H9 (cell line): ENCODE measurements around the gene ALCAM. TPM values are rescaled to one million over a fixed set of nuclear protein-coding genes. Genes with fewer than 3 reads are reported as not detected.

Experiments used
- DNase-seq: peaks from one replicate; pipeline ENCODE4 v3.0.0-alpha.2; 2017
- H2AFZ ChIP-seq: one replicate; pipeline ENCODE4 v1.6.1; 2013; ENCODE audit warnings: mild to moderate bottlenecking, low read length, control low read depth, moderate library complexity
- H2AK5ac ChIP-seq: 2 replicates; pipeline ENCODE4 v1.6.1; 2013; ENCODE audit warnings: low read length, control low read depth, mixed read lengths; ENCODE audit not compliant: insufficient read length
- H2BK120ac ChIP-seq: one replicate; pipeline ENCODE4 v1.6.1; 2013; ENCODE audit warnings: low read depth, mild to moderate bottlenecking, low read length, control low read depth, inconsistent platforms; ENCODE audit not compliant: poor library complexity, severe bottlenecking
- H2BK12ac ChIP-seq: 2 replicates; pipeline ENCODE4 v1.6.1; 2013; ENCODE audit warnings: low read length, control low read depth, mixed read lengths, low read depth; ENCODE audit not compliant: insufficient read length
- H2BK15ac ChIP-seq: 2 replicates; pipeline ENCODE4 v1.6.1; 2013; ENCODE audit warnings: low read depth, low read length, control low read depth
- H2BK20ac ChIP-seq: one replicate; pipeline ENCODE4 v1.6.1; 2013; ENCODE audit warnings: low read depth, mild to moderate bottlenecking, low read length, control low read depth, inconsistent platforms; ENCODE audit not compliant: poor library complexity, severe bottlenecking
- H2BK5ac ChIP-seq: 2 replicates; pipeline ENCODE4 v1.6.1; 2013; ENCODE audit warnings: low read length, control low read depth, mixed read lengths; ENCODE audit not compliant: insufficient read length
- H3K14ac ChIP-seq: 2 replicates; pipeline ENCODE4 v1.6.1; 2013; ENCODE audit warnings: low read length, control low read depth; ENCODE audit not compliant: insufficient read depth
- H3K18ac ChIP-seq: 2 replicates; pipeline ENCODE4 v1.6.1; 2013; ENCODE audit warnings: low read depth, mild to moderate bottlenecking, mixed read lengths, low read length, control low read depth; ENCODE audit not compliant: insufficient read length
- H3K23ac ChIP-seq: 2 replicates; pipeline ENCODE4 v1.6.1; 2013; ENCODE audit warnings: low read length, control low read depth, mixed read lengths, low read depth; ENCODE audit not compliant: insufficient read length
- H3K23me2 ChIP-seq: 2 replicates; pipeline ENCODE4 v1.6.1; 2013; ENCODE audit warnings: low read depth, mild to moderate bottlenecking, mixed read lengths, low read length, control low read depth; ENCODE audit not compliant: insufficient read length, poor library complexity, severe bottlenecking
- H3K27ac ChIP-seq: 2 replicates; pipeline ENCODE4 v1.5.1; 2013; ENCODE audit warnings: low read length, control low read depth, mixed read lengths, low read depth; ENCODE audit not compliant: insufficient read length
- H3K27me3 ChIP-seq: 2 replicates; pipeline ENCODE4 v1.6.1; 2013; ENCODE audit warnings: low read length, control low read depth, inconsistent platforms; ENCODE audit not compliant: insufficient read depth
- H3K4ac ChIP-seq: 2 replicates; pipeline ENCODE4 v1.6.1; 2013; ENCODE audit warnings: low read depth, mild to moderate bottlenecking, control low read depth, inconsistent platforms, low read length, moderate library complexity
- H3K4me1 ChIP-seq: 2 replicates; pipeline ENCODE4 v1.6.1; 2013; ENCODE audit warnings: low read length, control low read depth, inconsistent platforms; ENCODE audit not compliant: insufficient read depth
- H3K4me2 ChIP-seq: 2 replicates; pipeline ENCODE4 v1.6.1; 2013; ENCODE audit warnings: low read length, control low read depth, mixed read lengths; ENCODE audit not compliant: insufficient read length, insufficient read depth
- H3K56ac ChIP-seq: 2 replicates; pipeline ENCODE4 v1.6.1; 2013; ENCODE audit warnings: low read depth, mild to moderate bottlenecking, mixed read lengths, low read length, control low read depth; ENCODE audit not compliant: insufficient read length
- H3K79me1 ChIP-seq: 2 replicates; pipeline ENCODE4 v1.6.1; 2013; ENCODE audit warnings: low read depth, mild to moderate bottlenecking, moderate library complexity, low read length, control low read depth, inconsistent platforms; ENCODE audit not compliant: insufficient read depth, poor library complexity, severe bottlenecking
- H3K79me2 ChIP-seq: 2 replicates; pipeline ENCODE4 v1.6.1; 2013; ENCODE audit warnings: low read length, control low read depth, inconsistent platforms; ENCODE audit not compliant: insufficient read depth
- H3K9ac ChIP-seq: 2 replicates; pipeline ENCODE4 v1.6.1; 2013; ENCODE audit warnings: low read length, control low read depth, mixed read lengths; ENCODE audit not compliant: insufficient read length; ENCODE audit errors: extremely low read depth
- H3K9me3 ChIP-seq: one replicate; pipeline ENCODE4 v1.6.1; 2013; ENCODE audit warnings: low read depth, low read length, inconsistent platforms; ENCODE audit not compliant: control insufficient read depth
- H3T11ph ChIP-seq: one replicate; pipeline ENCODE4 v1.6.1; 2013; ENCODE audit warnings: mild to moderate bottlenecking, low read length, control low read depth, inconsistent platforms
- H4K20me1 ChIP-seq: one replicate; pipeline ENCODE4 v1.6.1; 2013; ENCODE audit not compliant: control insufficient read depth, insufficient read length, insufficient read depth
- H4K5ac ChIP-seq: 2 replicates; pipeline ENCODE4 v1.6.1; 2013; ENCODE audit warnings: low read depth, mild to moderate bottlenecking, mixed read lengths, low read length, control low read depth; ENCODE audit not compliant: insufficient read length
- H4K8ac ChIP-seq: replicated peaks from 2 replicates; pipeline ENCODE4 v1.6.1; 2013; ENCODE audit warnings: low read length, control low read depth, mixed read lengths, low read depth; ENCODE audit not compliant: insufficient read length
- H4K91ac ChIP-seq: 2 replicates; pipeline ENCODE4 v1.6.1; 2013; ENCODE audit warnings: low read depth, mild to moderate bottlenecking, moderate library complexity, mixed read lengths, low read length, control low read depth; ENCODE audit not compliant: insufficient read length
- H3K27ac Mint-ChIP-seq, 3 experiments: 2 replicates in 2 of 3; 3 replicates in 1 of 3; pipeline ENCODE4 v1.8.0; 2020 to 2021; ENCODE audit warnings: mixed read lengths in 3 of 3, mild to moderate bottlenecking in 1 of 3, moderate library complexity in 1 of 3
- H3K27me3 Mint-ChIP-seq: 2 replicates; pipeline ENCODE4 v1.8.0; 2021; ENCODE audit warnings: low read depth, mild to moderate bottlenecking, moderate library complexity, mixed read lengths
- H3K36me3 Mint-ChIP-seq, 3 experiments: 2 replicates in 2 of 3; 3 replicates in 1 of 3; pipeline ENCODE4 v1.8.0; 2020 to 2021; ENCODE audit warnings: low read depth in 3 of 3, mixed read lengths in 3 of 3; ENCODE audit not compliant: insufficient read depth in 1 of 3
- H3K4me1 Mint-ChIP-seq, 2 experiments: 2 replicates each; pipeline ENCODE4 v1.8.0; 2020; ENCODE audit warnings: mixed read lengths in 2 of 2
- H3K4me3 Mint-ChIP-seq, 2 experiments: 2 replicates in 1 of 2; 3 replicates in 1 of 2; pipeline ENCODE4 v1.8.0; 2020 to 2021; ENCODE audit warnings: mild to moderate bottlenecking in 2 of 2, mixed read lengths in 2 of 2, moderate library complexity in 1 of 2
- H3K9me3 Mint-ChIP-seq, 2 experiments: 2 replicates in 1 of 2; 3 replicates in 1 of 2; pipeline ENCODE4 v1.8.0; 2020; ENCODE audit warnings: mild to moderate bottlenecking in 2 of 2, mixed read lengths in 2 of 2, moderate library complexity in 1 of 2
- WGBS: extraction: QIAGEN DNeasy Blood & Tissue Kit; methylation state at CpG from one replicate; pipeline ENCODE4 v1.1.7; 2013; ENCODE audit warnings: missing lambda C conversion rate, low lambda C conversion rate, mixed read lengths; ENCODE audit not compliant: insufficient read length; ENCODE audit errors: extremely low coverage; 5-methylcytosine and 5-hydroxymethylcytosine counted together
- total RNA-seq: library from RNA; stranded (reverse); gene quantifications from 2 replicates; pipeline ENCODE4 v1.2.1, GENCODE V29; 2021
- TF ChIP-seq, protein P1 (sequence below): fragments of 200-600 bp; sonication (generic); conservative IDR thresholded peaks from 3 replicates; pipeline ENCODE4 v1.8.0; 2021; ENCODE audit warnings: antibody characterized with exemption, mild to moderate bottlenecking

ALCAM gene
- total RNA-seq, 1 experiment from 2014 or later = 43.7 TPM

DNA sequence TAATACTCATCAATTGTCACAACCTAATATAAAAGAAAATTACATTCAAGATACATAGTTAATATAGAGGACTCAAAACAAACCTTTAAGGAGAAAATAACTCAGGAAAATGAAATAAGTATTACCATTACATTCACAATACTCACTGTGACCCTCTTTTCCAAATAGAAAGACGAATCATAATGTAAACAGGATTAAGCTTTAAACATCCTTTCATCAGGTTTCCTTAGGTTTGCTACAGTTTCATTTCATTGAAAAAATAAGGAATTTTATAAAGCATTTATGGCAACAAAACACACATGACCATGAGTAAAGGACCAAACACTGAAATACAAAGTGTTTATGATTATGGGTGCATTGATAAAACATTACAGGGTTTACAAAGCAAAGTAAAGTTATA lies 162.7 kb downstream of the ALCAM start:
- Histone ChIP-seq H3K18ac (no peak overlapping the region), H3T11ph (no peak overlapping the region), H3K14ac (no peak overlapping the region), H3K27me3 (no peaks in the 10 kb centered on the region), H2BK15ac (no peak overlapping the region), H3K23me2 (no peaks in the 10 kb centered on the region), H3K4me1 (no peaks in the 10 kb centered on the region), H4K8ac (no peak overlapping the region), H3K79me2 (no peaks in the 10 kb centered on the region), H4K20me1 (no peaks in the 10 kb centered on the region), H4K5ac (no peak overlapping the region), H3K9me3 (no peaks in the 10 kb centered on the region), H3K9ac (no peak overlapping the region), H2BK20ac (no peak overlapping the region), H3K56ac (no peak overlapping the region), H2BK12ac (no peak overlapping the region), H3K23ac (no peak overlapping the region), H2BK120ac (no peak overlapping the region), H3K4ac (no peak overlapping the region), H3K27ac (no peak overlapping the region), H4K91ac (no peak overlapping the region), H2AFZ (no peak overlapping the region), H3K4me2 (no peak overlapping the region), H3K79me1 (no peaks in the 10 kb centered on the region), H2BK5ac (no peak overlapping the region), H2AK5ac (no peak overlapping the region)
- Mint-ChIP-seq H3K4me3 (no peak overlapping the region), H3K27me3 (no peaks in the 10 kb centered on the region), H3K9me3 (no peaks in the 10 kb centered on the region), H3K36me3 (peaks cover under 1 to 5% (median 5%) of the 10 kb centered on the region in 3 experiments; a peak in 5 of 7 replicates), H3K4me1 (peaks cover 5 to 11% of the 10 kb centered on the region in 2 experiments), H3K27ac (no peak overlapping the region)
- TF ChIP-seq, protein P1, sequence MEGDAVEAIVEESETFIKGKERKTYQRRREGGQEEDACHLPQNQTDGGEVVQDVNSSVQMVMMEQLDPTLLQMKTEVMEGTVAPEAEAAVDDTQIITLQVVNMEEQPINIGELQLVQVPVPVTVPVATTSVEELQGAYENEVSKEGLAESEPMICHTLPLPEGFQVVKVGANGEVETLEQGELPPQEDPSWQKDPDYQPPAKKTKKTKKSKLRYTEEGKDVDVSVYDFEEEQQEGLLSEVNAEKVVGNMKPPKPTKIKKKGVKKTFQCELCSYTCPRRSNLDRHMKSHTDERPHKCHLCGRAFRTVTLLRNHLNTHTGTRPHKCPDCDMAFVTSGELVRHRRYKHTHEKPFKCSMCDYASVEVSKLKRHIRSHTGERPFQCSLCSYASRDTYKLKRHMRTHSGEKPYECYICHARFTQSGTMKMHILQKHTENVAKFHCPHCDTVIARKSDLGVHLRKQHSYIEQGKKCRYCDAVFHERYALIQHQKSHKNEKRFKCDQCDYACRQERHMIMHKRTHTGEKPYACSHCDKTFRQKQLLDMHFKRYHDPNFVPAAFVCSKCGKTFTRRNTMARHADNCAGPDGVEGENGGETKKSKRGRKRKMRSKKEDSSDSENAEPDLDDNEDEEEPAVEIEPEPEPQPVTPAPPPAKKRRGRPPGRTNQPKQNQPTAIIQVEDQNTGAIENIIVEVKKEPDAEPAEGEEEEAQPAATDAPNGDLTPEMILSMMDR = no peak
- no peak for DNase-seq
- no CpG with 5 or more reads among the region's 1 CpG for WGBS
